ENCODE data around the gene EML3. TPM values are rescaled to one million over a fixed set of nuclear protein-coding genes. Genes with fewer than 3 reads are reported as not detected.

The EML3 gene, protein sequence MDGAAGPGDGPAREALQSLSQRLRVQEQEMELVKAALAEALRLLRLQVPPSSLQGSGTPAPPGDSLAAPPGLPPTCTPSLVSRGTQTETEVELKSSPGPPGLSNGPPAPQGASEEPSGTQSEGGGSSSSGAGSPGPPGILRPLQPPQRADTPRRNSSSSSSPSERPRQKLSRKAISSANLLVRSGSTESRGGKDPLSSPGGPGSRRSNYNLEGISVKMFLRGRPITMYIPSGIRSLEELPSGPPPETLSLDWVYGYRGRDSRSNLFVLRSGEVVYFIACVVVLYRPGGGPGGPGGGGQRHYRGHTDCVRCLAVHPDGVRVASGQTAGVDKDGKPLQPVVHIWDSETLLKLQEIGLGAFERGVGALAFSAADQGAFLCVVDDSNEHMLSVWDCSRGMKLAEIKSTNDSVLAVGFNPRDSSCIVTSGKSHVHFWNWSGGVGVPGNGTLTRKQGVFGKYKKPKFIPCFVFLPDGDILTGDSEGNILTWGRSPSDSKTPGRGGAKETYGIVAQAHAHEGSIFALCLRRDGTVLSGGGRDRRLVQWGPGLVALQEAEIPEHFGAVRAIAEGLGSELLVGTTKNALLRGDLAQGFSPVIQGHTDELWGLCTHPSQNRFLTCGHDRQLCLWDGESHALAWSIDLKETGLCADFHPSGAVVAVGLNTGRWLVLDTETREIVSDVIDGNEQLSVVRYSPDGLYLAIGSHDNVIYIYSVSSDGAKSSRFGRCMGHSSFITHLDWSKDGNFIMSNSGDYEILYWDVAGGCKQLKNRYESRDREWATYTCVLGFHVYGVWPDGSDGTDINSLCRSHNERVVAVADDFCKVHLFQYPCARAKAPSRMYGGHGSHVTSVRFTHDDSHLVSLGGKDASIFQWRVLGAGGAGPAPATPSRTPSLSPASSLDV
- polyA plus RNA-seq = not detected in 2 replicates

DNA sequence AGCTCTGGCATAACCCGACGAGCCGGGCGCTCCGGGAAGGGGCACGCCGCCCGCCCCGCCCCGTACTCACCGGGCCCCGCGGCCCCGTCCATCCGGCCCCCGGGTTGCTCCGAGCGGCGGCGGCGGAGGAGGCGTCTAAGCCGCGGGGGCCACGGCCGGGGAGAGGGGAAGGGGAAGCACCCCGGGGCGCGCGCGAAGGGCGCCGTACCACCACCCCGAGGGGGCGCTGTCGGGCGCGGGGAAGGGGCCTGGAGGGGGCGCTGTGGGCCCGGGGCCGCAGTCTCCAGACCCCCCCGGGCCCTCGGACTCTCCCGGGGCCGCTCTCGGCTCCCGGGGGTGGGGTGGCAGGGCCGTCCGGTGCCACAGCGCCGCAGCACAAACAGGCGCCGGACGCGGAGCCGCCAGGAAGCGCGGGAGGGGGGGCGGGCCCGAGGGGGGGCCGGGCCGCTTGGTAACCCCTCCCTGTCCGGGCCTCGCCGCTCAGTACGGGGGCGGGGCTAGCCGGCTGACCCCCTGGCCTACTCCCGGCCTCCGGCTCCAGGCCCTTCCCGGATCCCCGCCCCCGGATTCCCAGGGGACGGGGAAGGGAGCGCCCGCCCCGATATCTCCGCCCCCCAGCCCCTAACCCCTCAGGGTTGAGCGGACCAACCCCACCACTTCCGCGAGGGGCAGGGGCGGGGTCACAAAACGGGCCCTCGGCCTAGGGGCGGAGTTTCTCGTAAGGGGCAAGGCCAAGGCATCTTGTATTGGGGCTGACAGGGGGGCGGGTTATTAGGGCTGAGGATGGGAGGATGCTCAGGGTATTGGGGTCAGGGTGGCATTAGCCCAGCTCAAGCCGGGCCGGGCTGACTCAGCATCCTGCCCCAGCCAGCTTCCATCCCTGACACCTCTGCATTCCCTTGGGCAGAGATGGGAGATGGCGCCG, at the start of gene EML3, which contains the start of gene ROM1:
Gene EML3 (minus strand): TSS at position 410 of the 925 bp plus-strand sequence. CDS start 318 bp downstream, at position 92.
Gene ROM1 (plus strand): TSS at position 892 of the 925 bp plus-strand sequence. CDS start 25 bp downstream, at position 917.

DNA sequence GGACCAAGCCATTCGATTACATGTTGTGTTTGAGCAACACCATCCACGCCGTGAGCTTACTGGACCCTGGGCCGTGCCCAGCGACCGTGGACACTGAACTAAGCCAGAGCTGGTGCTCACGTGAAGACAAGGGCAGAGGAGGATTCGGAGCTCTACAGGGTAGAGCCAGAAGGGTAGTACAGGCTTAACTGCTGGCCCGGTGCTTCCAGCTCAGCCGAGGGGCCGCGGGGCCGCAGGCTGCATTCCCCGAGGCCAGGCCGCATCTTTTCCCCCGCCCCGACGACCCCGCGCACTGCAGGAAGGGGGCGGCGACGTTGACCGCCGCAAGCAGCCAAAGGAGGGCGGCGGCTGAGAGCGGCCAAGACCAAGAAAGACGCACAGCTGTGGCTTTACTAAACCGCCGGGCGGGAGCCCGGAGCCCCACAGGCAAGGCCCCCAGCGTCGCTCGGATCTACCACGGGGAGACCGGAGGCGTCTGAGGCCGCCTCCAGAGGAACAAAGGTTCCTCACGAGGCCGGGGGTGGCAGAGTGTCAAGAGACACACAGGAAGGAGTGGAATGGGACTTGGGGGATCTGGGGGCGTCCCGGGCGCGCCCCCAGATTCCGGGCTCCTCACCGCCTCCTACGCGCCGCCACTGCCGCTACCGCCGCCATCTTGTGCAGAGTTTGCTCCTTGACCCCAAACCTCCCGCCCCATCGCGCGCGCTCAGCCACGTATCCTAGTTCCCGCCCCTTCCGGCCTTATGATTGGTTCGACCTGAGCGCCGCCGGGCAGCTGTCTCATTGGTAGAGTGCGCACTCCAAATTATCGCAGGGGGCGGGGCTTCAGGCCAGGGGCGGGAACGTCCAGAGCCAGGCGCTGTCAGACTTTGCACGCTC, 33.6 kb upstream of the EML3 start, which contains the start of gene GANAB:
Gene GANAB (minus strand): TSS at position 668 of the 879 bp plus-strand sequence. CDS start 14 bp downstream, at position 654.

DNA sequence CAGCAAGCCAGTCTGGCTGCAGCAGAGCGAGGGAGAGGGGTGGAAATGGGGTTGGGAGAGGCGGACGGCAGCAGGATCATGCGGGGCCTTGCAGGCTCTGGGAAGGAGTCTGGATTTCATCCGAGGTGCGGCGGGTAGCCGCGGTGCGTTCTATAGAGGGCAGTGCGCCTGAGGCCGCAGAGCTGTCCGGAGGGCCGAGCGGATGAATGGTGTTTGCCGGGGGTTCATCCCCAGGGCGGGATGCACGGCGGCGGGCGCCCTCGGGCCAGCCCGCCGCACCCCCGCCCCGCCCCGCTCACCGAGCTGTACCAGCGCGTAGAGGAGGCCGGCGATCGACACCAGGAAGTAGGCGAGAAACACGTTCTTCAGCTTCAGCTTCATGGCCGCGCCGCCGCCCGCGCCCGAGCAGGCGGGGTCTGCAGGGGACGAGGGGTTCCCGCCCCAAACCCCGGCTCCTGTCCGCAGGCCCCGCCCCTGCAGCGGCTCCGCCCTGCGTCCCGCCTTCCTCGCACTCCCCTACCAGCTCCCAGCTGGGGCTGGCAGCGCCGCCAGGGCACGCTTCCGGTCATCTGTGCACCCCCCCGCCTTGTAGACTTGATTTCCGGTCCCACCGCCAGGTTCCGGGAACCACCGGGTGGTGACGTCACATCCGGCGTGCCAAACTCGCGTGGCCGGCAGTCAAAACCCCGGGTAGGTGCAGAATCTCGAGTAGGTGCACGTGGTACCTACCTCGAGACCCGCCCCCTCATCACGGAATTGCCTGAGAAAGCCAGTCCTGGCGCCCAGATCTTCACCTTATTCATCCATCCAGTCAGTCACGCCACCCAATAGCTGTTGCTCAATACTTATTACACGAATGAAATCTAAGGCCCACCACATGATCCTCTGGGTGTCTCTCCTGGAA, 9.2 kb upstream of the EML3 start, which contains the start of gene B3GAT3:
Gene B3GAT3 (minus strand): TSS at position 420 of the 904 bp plus-strand sequence. CDS start 39 bp downstream, at position 381.

DNA sequence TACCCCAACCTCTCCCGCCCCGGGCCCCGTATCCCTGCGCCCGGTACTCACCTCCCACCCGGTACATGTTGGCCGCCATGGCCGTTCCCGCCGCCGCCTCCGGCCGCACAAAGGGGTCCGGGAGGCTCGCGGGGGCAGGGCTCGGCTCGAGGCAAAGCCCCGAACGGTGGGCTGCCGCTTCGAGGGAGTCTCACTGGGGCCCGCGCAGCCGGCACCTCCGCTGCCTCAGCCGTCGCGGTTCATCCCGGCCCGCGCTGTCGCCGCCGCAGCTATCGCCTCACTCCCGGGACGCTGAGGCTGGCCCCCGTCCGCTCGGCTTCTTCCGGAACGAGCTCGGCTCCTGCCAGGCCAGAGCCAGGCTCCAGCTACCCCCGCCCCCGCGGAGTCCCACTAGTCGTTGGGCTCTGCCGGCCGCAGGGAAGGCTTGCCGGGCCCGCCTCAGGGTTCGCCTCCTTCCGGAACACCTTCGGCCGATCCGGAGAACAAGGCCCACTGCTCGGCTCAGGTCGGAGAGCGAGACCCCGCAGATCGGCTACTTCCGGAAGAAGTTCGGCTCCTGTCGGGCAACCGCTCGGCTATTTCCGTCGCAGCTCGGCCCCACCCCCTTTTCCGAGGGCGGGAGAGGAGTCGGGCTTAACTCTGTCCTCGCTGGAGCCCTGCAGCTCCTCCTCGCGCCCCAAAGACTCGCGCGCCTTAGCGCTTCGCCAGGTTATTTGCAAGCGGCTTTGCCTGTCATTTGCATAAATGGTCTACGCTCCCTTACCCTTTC, 11.0 kb downstream of the EML3 start, which contains the start of gene MTA2:
Gene MTA2 (minus strand): TSS at position 494 of the 769 bp plus-strand sequence. CDS start 415 bp downstream, at position 79.

DNA sequence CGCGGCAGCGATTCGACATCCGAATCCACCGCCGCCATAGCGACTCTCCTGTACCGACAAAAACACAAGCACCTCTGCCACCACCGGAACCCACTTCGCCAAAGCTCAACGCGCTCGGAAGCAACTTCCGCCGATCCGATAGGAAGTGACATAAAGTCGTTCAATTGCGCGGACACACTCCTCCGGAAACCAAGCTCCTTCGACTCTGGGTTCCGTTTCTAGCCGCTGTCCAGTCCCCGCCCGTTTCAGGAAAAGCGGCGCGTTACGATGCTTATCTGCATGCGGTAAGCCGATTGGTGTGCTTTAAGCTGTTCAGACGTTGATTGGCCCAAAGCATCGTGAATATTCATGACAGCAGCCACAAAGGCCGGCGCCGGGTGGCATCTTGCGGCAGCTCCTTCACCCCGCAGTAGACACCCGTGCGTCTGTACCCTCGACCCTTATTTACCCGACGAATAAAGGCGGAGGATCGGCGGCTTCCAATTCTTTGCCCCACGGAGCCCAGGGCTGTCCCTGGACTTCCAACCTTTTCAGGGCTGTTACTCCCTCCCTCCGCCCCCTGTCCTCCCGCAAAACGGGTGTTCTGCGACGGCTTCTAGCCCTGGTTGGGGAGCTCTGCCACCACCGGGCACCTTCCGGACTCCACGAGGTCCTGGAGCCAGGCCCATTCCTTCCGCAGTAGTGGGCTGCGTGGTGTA, 21.0 kb downstream of the EML3 start, which contains the start of gene TUT1:
Gene TUT1 (minus strand): TSS at position 76 of the 698 bp plus-strand sequence. CDS start 38 bp downstream, at position 38.

DNA sequence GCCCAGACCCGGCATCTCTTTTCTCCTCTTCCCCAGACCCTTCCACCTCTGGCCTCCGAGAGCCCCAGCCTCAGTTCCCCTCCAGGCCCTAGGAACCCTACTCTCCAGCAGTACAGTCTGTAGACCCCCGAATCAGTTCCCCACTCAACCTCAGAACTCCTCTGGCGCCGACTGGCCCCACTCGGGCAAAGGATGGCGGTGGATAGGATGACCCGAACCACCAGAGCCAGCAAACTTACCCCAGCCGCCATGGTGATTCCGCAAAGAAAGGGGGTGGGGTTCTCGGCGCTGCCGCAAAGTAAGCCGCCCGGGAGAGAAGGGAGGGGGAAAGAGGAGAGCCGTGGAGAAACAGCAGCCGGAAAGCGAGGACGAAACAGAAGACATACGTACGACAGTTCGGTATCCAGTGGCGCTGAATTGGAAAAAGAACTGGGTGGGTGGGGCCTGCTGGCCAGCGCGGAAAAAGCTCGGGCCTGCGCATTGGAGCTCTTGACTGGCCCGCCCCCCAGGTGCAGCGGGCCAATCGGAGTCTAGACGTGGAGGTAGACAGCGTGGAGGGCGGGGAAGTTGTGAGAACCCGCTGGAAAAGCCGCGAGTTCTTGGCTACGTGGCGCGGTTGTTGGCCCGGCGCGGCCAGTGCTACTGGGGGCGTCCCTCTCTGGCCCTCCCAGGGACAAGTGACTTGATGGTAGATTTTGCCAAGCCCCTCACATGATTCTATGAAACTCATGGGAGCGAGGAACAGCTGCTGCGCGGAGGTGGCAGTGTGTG, 38.8 kb downstream of the EML3 start, which contains the start of gene EEF1G:
Gene EEF1G (minus strand): TSS at position 300 of the 771 bp plus-strand sequence. CDS start 49 bp downstream, at position 251.

Other genes with a start within 250 kb of the EML3 start
- not detected in 2 replicates for gene SCGB1A1, start 193.7 kb downstream of the EML3 start, polyA plus RNA-seq
- 0.73 and 2.8 TPM in 2 replicates for gene AHNAK, start 66.0 kb downstream of the EML3 start, polyA plus RNA-seq
- gene EEF1G, start 38.9 kb downstream of the EML3 start, polyA plus RNA-seq = 108 and 114 TPM in 2 replicates
- 0.19 and 2.8 TPM in 2 replicates for gene TUT1, start 21.3 kb downstream of the EML3 start, polyA plus RNA-seq
- gene MTA2, start 10.9 kb downstream of the EML3 start, polyA plus RNA-seq = 0.60 and 0.63 TPM in 2 replicates
- 0.29 TPM in 1 of 2 replicates, not detected in the other for gene ROM1, start 482 bp upstream of the EML3 start, polyA plus RNA-seq
- gene B3GAT3, start 9.2 kb upstream of the EML3 start, polyA plus RNA-seq = 6.0 and 19.2 TPM in 2 replicates
- 3.9 and 6.3 TPM in 2 replicates for gene GANAB, start 33.8 kb upstream of the EML3 start, polyA plus RNA-seq
- gene INTS5, start 40.5 kb upstream of the EML3 start, polyA plus RNA-seq = 1.1 and 1.3 TPM in 2 replicates
- 82.2 and 95.4 TPM in 2 replicates for gene C11orf98, start 52.4 kb upstream of the EML3 start, polyA plus RNA-seq
- gene CSKMT, start 52.5 kb upstream of the EML3 start, polyA plus RNA-seq = 5.4 and 7.2 TPM in 2 replicates
- gene UQCC3, start 58.9 kb upstream of the EML3 start, polyA plus RNA-seq = 3.4 and 3.8 TPM in 2 replicates
- gene LBHD1, start 59.5 kb upstream of the EML3 start, polyA plus RNA-seq = 2.2 TPM in 1 of 2 replicates, not detected in the other
- gene UBXN1, start 66.3 kb upstream of the EML3 start, polyA plus RNA-seq = 29.6 and 45.3 TPM in 2 replicates
- gene LRRN4CL, start 76.8 kb upstream of the EML3 start, polyA plus RNA-seq = not detected in 2 replicates
- gene BSCL2, start 94.6 kb upstream of the EML3 start, polyA plus RNA-seq = 511 and 550 TPM in 2 replicates
- gene GNG3, start 94.9 kb upstream of the EML3 start, polyA plus RNA-seq = 926 and 1,510 TPM in 2 replicates
- gene HNRNPUL2, start 114.7 kb upstream of the EML3 start, polyA plus RNA-seq = 6.1 and 11.6 TPM in 2 replicates
- gene TTC9C, start 115.7 kb upstream of the EML3 start, polyA plus RNA-seq = 39.6 and 42.1 TPM in 2 replicates
- 3.5 and 3.6 TPM in 2 replicates for gene ZBTB3, start 141.4 kb upstream of the EML3 start, polyA plus RNA-seq
- gene POLR2G, start 148.8 kb upstream of the EML3 start, polyA plus RNA-seq = 167 and 208 TPM in 2 replicates
- 0.15 and 1.2 TPM in 2 replicates for gene TAF6L, start 158.6 kb upstream of the EML3 start, polyA plus RNA-seq
- gene TMEM179B, start 174.6 kb upstream of the EML3 start, polyA plus RNA-seq = 19.7 and 23.2 TPM in 2 replicates
- 12.5 and 20.4 TPM in 2 replicates for gene TMEM223, start 179.2 kb upstream of the EML3 start, polyA plus RNA-seq
- gene NXF1, start 192.7 kb upstream of the EML3 start, polyA plus RNA-seq = 25.0 and 31.8 TPM in 2 replicates
- gene STX5, start 219.3 kb upstream of the EML3 start, polyA plus RNA-seq = 5.0 and 5.3 TPM in 2 replicates
- gene TEX54, start 220.1 kb upstream of the EML3 start, polyA plus RNA-seq = not detected in 2 replicates
- gene WDR74, start 226.8 kb upstream of the EML3 start, polyA plus RNA-seq = 11.6 and 16.4 TPM in 2 replicates